Measurements from ENCODE around the gene SHKBP1. TPM values are rescaled to one million over a fixed set of nuclear protein-coding genes. Genes with fewer than 3 reads are reported as not detected.
"Not testable (repeated sequence)": the region's sequence is repeated elsewhere in the genome, so short reads cannot be mapped to it uniquely, and the experiment has no call there.

The SHKBP1 gene
- total RNA-seq, 1 donor from 2014 or later = 56.3 TPM

- not testable (repeated sequence) for H3K79me2 ChIP-seq (ENCODE audit: insufficient read depth, low read length); H3K4me1 Mint-ChIP-seq (ENCODE audit: low read depth, unreplicated experiment); H3K9me3 ChIP-seq (ENCODE audit: insufficient read depth, low read depth, low read length); H2AFZ ChIP-seq (ENCODE audit: low read depth, low read length); H3K4me2 ChIP-seq (ENCODE audit: low read length); H4K20me1 ChIP-seq (ENCODE audit: insufficient read depth, low read length); H3K27ac Mint-ChIP-seq (ENCODE audit: unreplicated experiment); H3K4me3 Mint-ChIP-seq (ENCODE audit: unreplicated experiment); H3K9ac ChIP-seq (ENCODE audit: low read length); H3K36me3 Mint-ChIP-seq (ENCODE audit: low read depth, unreplicated experiment); H3K36me3 ChIP-seq (ENCODE audit: insufficient read depth, low read length); FAIRE-seq; DNase-seq (ENCODE audit: low read depth); H3K9me3 Mint-ChIP-seq (ENCODE audit: unreplicated experiment); H3K27ac ChIP-seq (ENCODE audit: low read depth, low read length); H3K4me3 ChIP-seq (ENCODE audit: insufficient read depth, low read depth, low read length); H3K27me3 ChIP-seq (ENCODE audit: insufficient read depth, low read length); H3K4me1 ChIP-seq (ENCODE audit: insufficient read depth, low read length)
- H3K27me3 Mint-ChIP-seq (ENCODE audit: low read depth, unreplicated experiment) = peaks cover 46% of the 10 kb centered on the region
Measured at GRCh38 chr19:40547190-40547589, 29.5 kb upstream of the SHKBP1 start.

- Histone ChIP-seq H2AFZ (ENCODE audit: low read depth, low read length) (no peak overlapping the region), H3K79me2 (ENCODE audit: insufficient read depth, low read length) (no peaks in the 10 kb centered on the region), H3K4me2 (ENCODE audit: low read length) (no peak overlapping the region), H3K9ac (ENCODE audit: low read length) (no peak overlapping the region), H3K9me3 (ENCODE audit: insufficient read depth, low read depth, low read length) (no peaks in the 10 kb centered on the region), H3K36me3 (ENCODE audit: insufficient read depth, low read length) (no peaks in the 10 kb centered on the region), H3K4me3 (ENCODE audit: insufficient read depth, low read depth, low read length) (no peak overlapping the region), H3K27me3 (ENCODE audit: insufficient read depth, low read length) (peaks cover 4% of the 10 kb centered on the region), H4K20me1 (ENCODE audit: insufficient read depth, low read length) (no peaks in the 10 kb centered on the region), H3K4me1 (ENCODE audit: insufficient read depth, low read length) (no peaks in the 10 kb centered on the region), H3K27ac (ENCODE audit: low read depth, low read length) (no peak overlapping the region)
- Mint-ChIP-seq H3K36me3 (ENCODE audit: low read depth, unreplicated experiment) (no peaks in the 10 kb centered on the region), H3K4me3 (ENCODE audit: unreplicated experiment) (no peak overlapping the region), H3K27ac (ENCODE audit: unreplicated experiment) (no peak overlapping the region), H3K4me1 (ENCODE audit: low read depth, unreplicated experiment) (no peaks in the 10 kb centered on the region), H3K27me3 (ENCODE audit: low read depth, unreplicated experiment) (peaks cover 46% of the 10 kb centered on the region), H3K9me3 (ENCODE audit: unreplicated experiment) (peaks cover 3% of the 10 kb centered on the region)
- TF ChIP-seq, protein P1, sequence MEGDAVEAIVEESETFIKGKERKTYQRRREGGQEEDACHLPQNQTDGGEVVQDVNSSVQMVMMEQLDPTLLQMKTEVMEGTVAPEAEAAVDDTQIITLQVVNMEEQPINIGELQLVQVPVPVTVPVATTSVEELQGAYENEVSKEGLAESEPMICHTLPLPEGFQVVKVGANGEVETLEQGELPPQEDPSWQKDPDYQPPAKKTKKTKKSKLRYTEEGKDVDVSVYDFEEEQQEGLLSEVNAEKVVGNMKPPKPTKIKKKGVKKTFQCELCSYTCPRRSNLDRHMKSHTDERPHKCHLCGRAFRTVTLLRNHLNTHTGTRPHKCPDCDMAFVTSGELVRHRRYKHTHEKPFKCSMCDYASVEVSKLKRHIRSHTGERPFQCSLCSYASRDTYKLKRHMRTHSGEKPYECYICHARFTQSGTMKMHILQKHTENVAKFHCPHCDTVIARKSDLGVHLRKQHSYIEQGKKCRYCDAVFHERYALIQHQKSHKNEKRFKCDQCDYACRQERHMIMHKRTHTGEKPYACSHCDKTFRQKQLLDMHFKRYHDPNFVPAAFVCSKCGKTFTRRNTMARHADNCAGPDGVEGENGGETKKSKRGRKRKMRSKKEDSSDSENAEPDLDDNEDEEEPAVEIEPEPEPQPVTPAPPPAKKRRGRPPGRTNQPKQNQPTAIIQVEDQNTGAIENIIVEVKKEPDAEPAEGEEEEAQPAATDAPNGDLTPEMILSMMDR (IDR thresholded peaks at IDR 0.05; ENCODE audit: insufficient read depth, low read depth, low read length) = no peak
- no peak for TF ChIP-seq EZH2 (IDR thresholded peaks at IDR 0.05; ENCODE audit: insufficient read depth, low read length)
- DNase-seq (ENCODE audit: low read depth) (no peak), FAIRE-seq (no peak)
Measured at GRCh38 chr19:40547836-40548235, 28.8 kb upstream of the SHKBP1 start.

DNA sequence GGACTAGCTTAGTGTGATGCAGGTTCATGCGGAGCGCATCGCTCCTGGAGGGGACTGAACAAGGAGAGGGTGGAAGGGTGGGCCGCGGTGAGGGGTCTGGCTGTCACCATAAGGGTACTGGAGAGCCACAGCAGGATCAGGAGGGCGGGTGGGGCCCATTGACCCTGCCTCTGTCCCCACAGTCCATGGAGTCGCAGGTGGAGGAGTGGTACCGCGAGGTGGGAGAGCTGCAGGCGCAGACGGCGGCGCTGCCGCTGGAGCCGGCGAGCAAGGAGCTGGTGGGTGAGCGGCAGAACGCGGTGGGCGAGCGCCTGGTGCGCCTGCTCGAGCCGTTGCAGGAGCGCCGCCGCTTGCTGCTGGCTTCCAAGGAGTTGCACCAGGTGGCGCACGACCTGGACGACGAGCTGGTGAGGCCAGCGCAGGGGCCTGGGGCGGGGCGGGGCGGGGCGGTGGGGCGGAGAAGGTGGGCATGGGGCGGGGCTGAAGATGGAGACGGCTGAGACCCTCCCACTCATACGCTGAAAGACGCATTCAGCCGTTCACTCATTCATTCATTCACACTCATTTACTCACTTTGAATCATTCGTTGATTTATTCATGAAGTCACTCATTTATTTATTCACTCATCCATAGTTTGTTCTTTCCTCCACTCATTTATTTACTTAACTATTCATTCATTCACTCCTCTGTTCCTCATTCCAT is 27.5 kb upstream of the SHKBP1 start:
- H3K9me3 ChIP-seq (ENCODE audit: insufficient read depth, low read depth, low read length) = no peaks in the 10 kb centered on the region
- peak; percentile 27 for DNase-seq (ENCODE audit: low read depth)
- Mint-ChIP-seq H3K4me3 (ENCODE audit: unreplicated experiment) (no peak overlapping the region), H3K9me3 (ENCODE audit: unreplicated experiment) (peaks cover 3% of the 10 kb centered on the region), H3K4me1 (ENCODE audit: low read depth, unreplicated experiment) (no peaks in the 10 kb centered on the region), H3K36me3 (ENCODE audit: low read depth, unreplicated experiment) (peaks cover 1% of the 10 kb centered on the region), H3K27me3 (ENCODE audit: low read depth, unreplicated experiment) (peaks cover 52% of the 10 kb centered on the region), H3K27ac (ENCODE audit: unreplicated experiment) (no peak overlapping the region)
- TF ChIP-seq EZH2 (IDR thresholded peaks at IDR 0.05; ENCODE audit: insufficient read depth, low read length) = no peak
- TF ChIP-seq, protein P1 (IDR thresholded peaks at IDR 0.05; ENCODE audit: insufficient read depth, low read depth, low read length) = no peak
- peaks cover 16% of the 10 kb centered on the region for H3K27me3 ChIP-seq (ENCODE audit: insufficient read depth, low read length)
- H3K9ac ChIP-seq (ENCODE audit: low read length) = no peak overlapping the region
- peak overlapping the region; percentile 39 for H3K4me2 ChIP-seq (ENCODE audit: low read length)
- H3K4me3 ChIP-seq (ENCODE audit: insufficient read depth, low read depth, low read length) = no peak overlapping the region
- no peak overlapping the region for H2AFZ ChIP-seq (ENCODE audit: low read depth, low read length)
- H3K79me2 ChIP-seq (ENCODE audit: insufficient read depth, low read length) = no peaks in the 10 kb centered on the region
- no peaks in the 10 kb centered on the region for H4K20me1 ChIP-seq (ENCODE audit: insufficient read depth, low read length)
- no peak for FAIRE-seq
- no peak overlapping the region for H3K27ac ChIP-seq (ENCODE audit: low read depth, low read length)
- no peaks in the 10 kb centered on the region for H3K36me3 ChIP-seq (ENCODE audit: insufficient read depth, low read length)
- H3K4me1 ChIP-seq (ENCODE audit: insufficient read depth, low read length) = no peaks in the 10 kb centered on the region

Data from astrocyte (in vitro differentiated cells and primary cell).